ENCODE data around the gene SKIC2. TPM values are rescaled to one million over a fixed set of nuclear protein-coding genes. Genes with fewer than 3 reads are reported as not detected.

The SKIC2 gene
- total and polyA plus RNA-seq, 2 of the 4 experiments (the other 2 are of a cell fraction) = 30.6 to 46.0 TPM

GRCh38 chr6:31930962-31931361, 28.0 kb upstream of the SKIC2 start:
- POLR2A ChIA-PET (ENCODE audit: unreplicated experiment) = no interaction called here

More at GRCh38 chr6:31930962-31931361, 28.0 kb upstream of the SKIC2 start:
- H3K36me3 ChIP-seq (ENCODE audit: control insufficient read depth, insufficient read depth, low read length) = no peaks in the 10 kb centered on the region
- no peaks in the 10 kb centered on the region for H4K20me1 ChIP-seq (ENCODE audit: insufficient read depth, low read length)
- intact Hi-C loops (cut with micrococcal nuclease) (no loop called here), dilution Hi-C loops (cut with HindIII; ENCODE audit: low sequenced_read_pairs, unreplicated experiment) (no loop called here), in situ Hi-C loops (cut with MboI; ENCODE audit: low sequenced_read_pairs) (no loop called here)
- H3K23ac ChIP-seq (ENCODE audit: low read depth, low read length) = no peak overlapping the region
- H3K18ac ChIP-seq (ENCODE audit: low read depth, low read length) = no peak overlapping the region
- no peak overlapping the region for H2BK120ac ChIP-seq (ENCODE audit: low read depth, low read length)
- no peak overlapping the region for H3K9ac ChIP-seq (ENCODE audit: low read depth, low read length)
- peaks cover 1% of the 10 kb centered on the region; the same call in 1 of the 2 replicates for H3K4me1 ChIP-seq (ENCODE audit: control insufficient read depth, insufficient read depth, low read length)
- no peak overlapping the region for H3K4ac ChIP-seq (ENCODE audit: low read depth, low read length)
- no peaks in the 10 kb centered on the region for H3K79me1 ChIP-seq (ENCODE audit: low read depth in 1 of 2, low read length in 2 of 2)
- H2BK15ac ChIP-seq (ENCODE audit: low read depth, low read length) = no peak overlapping the region
- H4K5ac ChIP-seq (ENCODE audit: low read depth, low read length) = no peak overlapping the region
- DNase-seq (no peak), ATAC-seq (ENCODE audit: low read depth) (no peak)
- H2BK20ac ChIP-seq (ENCODE audit: low read depth, low read length) = no peak overlapping the region
- no peak overlapping the region for H2AFZ ChIP-seq (replicated peaks; ENCODE audit: low read length, poor library complexity)
- H3K27me3 ChIP-seq (ENCODE audit: control insufficient read depth, insufficient read depth, low read length) = peaks cover 8% of the 10 kb centered on the region
- H4K91ac ChIP-seq (ENCODE audit: insufficient read depth, low read depth, low read length) = no peak overlapping the region
- H3K27ac ChIP-seq (ENCODE audit: insufficient read depth, low read length) = no peak overlapping the region
- TF ChIP-seq MAZ (IDR thresholded peaks at IDR 0.05; ENCODE audit: borderline replicate concordance, low read depth, low read length) = no peak
- TF ChIP-seq NFE2L2 (IDR thresholded peaks at IDR 0.05; ENCODE audit: low read depth, low read length) = no peak
- no peak for TF ChIP-seq BHLHE40 (IDR thresholded peaks at IDR 0.05; ENCODE audit: low read depth, low read length)
- TF ChIP-seq CHD1 (IDR thresholded peaks at IDR 0.05; ENCODE audit: low read depth, low read length) = no peak
- TF ChIP-seq POLR2A (IDR thresholded peaks at IDR 0.05; ENCODE audit: low read depth, low read length) = no peak
- TF ChIP-seq MAFK (IDR thresholded peaks at IDR 0.05; ENCODE audit: low read depth, low read length) = no peak
- TF ChIP-seq CTCF (conservative IDR thresholded peaks at IDR 0.05; ENCODE audit: low read depth, low read length) = no peak
- TF ChIP-seq SMC3 (IDR thresholded peaks at IDR 0.05; ENCODE audit: low read depth, low read length) = no peak
- no peak for TF ChIP-seq ELK1 (IDR thresholded peaks at IDR 0.05; ENCODE audit: borderline replicate concordance, low read depth, low read length)
- no peak for TF ChIP-seq USF2 (IDR thresholded peaks at IDR 0.05; ENCODE audit: low read depth, low read length)
- no peak for TF ChIP-seq RFX5 (IDR thresholded peaks at IDR 0.05; ENCODE audit: low read depth, low read length)
- TF ChIP-seq RAD21 (IDR thresholded peaks at IDR 0.05; ENCODE audit: low read length) = no peak
- TF ChIP-seq MXI1 (IDR thresholded peaks at IDR 0.05; ENCODE audit: borderline replicate concordance, low read depth, low read length) = no peak
- H2AK9ac ChIP-seq (replicated peaks; ENCODE audit: low read depth, low read length, poor library complexity) = no peak overlapping the region
- H3K9me1 ChIP-seq (ENCODE audit: insufficient read depth, low read length) = 0 out of 2 replicates have a peak, but pooled peaks cover 3% of the 10 kb centered on the region
- H3K56ac ChIP-seq (ENCODE audit: extremely low read depth, insufficient read depth, low read length) = no peak overlapping the region
- no TSS peak for BruUV-seq (replicated peaks)
- H3K9me3 ChIP-seq (ENCODE audit: control insufficient read depth, insufficient read depth, low read length) = no peaks in the 10 kb centered on the region
- CTCF ChIA-PET = no interaction called here
- H3K14ac ChIP-seq (replicated peaks; ENCODE audit: low read depth, low read length) = no peak overlapping the region
- H2AK5ac ChIP-seq (ENCODE audit: low read depth, low read length) = no peak overlapping the region
- H2BK5ac ChIP-seq (ENCODE audit: low read depth, low read length, poor library complexity, severe bottlenecking) = no peak overlapping the region
- H3K4me3 ChIP-seq (ENCODE audit: insufficient read depth, low read depth, low read length) = no peak overlapping the region
- H4K8ac ChIP-seq (ENCODE audit: low read depth in 2 of 2, low read length in 2 of 2) = no peak overlapping the region
- H3K4me2 ChIP-seq (ENCODE audit: low read depth, low read length) = no peak overlapping the region
- no CpG with 5 or more reads among the region's 1 CpG for WGBS, 2 experiments (ENCODE audit: extremely low coverage in 2 of 2, insufficient read length in 1 of 2)
